Stimulated activated CD4-positive, alpha-beta T cell treated with anti-CD3 and anti-CD28 coated beads, Interleukin-12 subunit alpha, Interleukin-12 subunit beta, amount 100 ng/mL, for 24 hours (primary cell): ENCODE data around the gene FRMD1.

Source experiments
- DNase-seq, 2 experiments: peaks; one replicate each; pipeline ENCODE4 v3.0.0-alpha.2; 2020; ENCODE audit warnings: low read depth in 2 of 2

Gene FRMD1

GRCh38 chr6:168055696-168056489 is 23.1 kb downstream of the FRMD1 start:
- no peak for DNase-seq

- no peak for DNase-seq
Measured at GRCh38 chr6:168054765-168055560, 24.0 kb downstream of the FRMD1 start.

GRCh38 chr6:168053957-168054471 is 25.0 kb downstream of the FRMD1 start:
- DNase-seq, result no peak

GRCh38 chr6:168053086-168053956 is 25.7 kb downstream of the FRMD1 start:
- DNase-seq, result no peak

GRCh38 chr6:168052291-168052891 is 26.6 kb downstream of the FRMD1 start:
- DNase-seq, result no peak

- DNase-seq, result no peak
Measured at GRCh38 chr6:168051648-168052047, 27.4 kb downstream of the FRMD1 start.

GRCh38 chr6:168050881-168051586 is 28.0 kb downstream of the FRMD1 start:
- no peak for DNase-seq

GRCh38 chr6:168050225-168050880 is 28.7 kb downstream of the FRMD1 start:
- no peak for DNase-seq

GRCh38 chr6:168049706-168050224 is 29.2 kb downstream of the FRMD1 start:
- DNase-seq, result no peak

GRCh38 chr6:168049277-168049676 is 29.7 kb downstream of the FRMD1 start:
- no peak for DNase-seq

- no peak for DNase-seq
Measured at GRCh38 chr6:168048724-168049025, 30.3 kb downstream of the FRMD1 start.

GRCh38 chr6:168047841-168048723 is 30.9 kb downstream of the FRMD1 start:
- no peak for DNase-seq

GRCh38 chr6:168046696-168047095 is 32.3 kb downstream of the FRMD1 start:
- no peak for DNase-seq

- DNase-seq, result no peak
Measured at GRCh38 chr6:168045706-168046620, 33.0 kb downstream of the FRMD1 start.

- no peak for DNase-seq
Measured at GRCh38 chr6:168045141-168045691, 33.8 kb downstream of the FRMD1 start.

- no peak for DNase-seq
Measured at GRCh38 chr6:168044521-168045130, 34.4 kb downstream of the FRMD1 start.

GRCh38 chr6:168043848-168044415 is 35.1 kb downstream of the FRMD1 start:
- DNase-seq, result no peak
